H9 (cell line): ENCODE data around the gene FHL2. TPM values are rescaled to one million over a fixed set of nuclear protein-coding genes. Genes with fewer than 3 reads are reported as not detected.

ENCODE experiments used
- DNase-seq: peaks from one replicate; pipeline ENCODE4 v3.0.0-alpha.2; 2017
- H2AFZ ChIP-seq: one replicate; pipeline ENCODE4 v1.6.1; 2013; ENCODE audit warnings: mild to moderate bottlenecking, low read length, control low read depth, moderate library complexity
- H2AK5ac ChIP-seq: 2 replicates; pipeline ENCODE4 v1.6.1; 2013; ENCODE audit warnings: low read length, control low read depth, mixed read lengths; ENCODE audit not compliant: insufficient read length
- H2BK120ac ChIP-seq: one replicate; pipeline ENCODE4 v1.6.1; 2013; ENCODE audit warnings: low read depth, mild to moderate bottlenecking, low read length, control low read depth, inconsistent platforms; ENCODE audit not compliant: poor library complexity, severe bottlenecking
- H2BK12ac ChIP-seq: 2 replicates; pipeline ENCODE4 v1.6.1; 2013; ENCODE audit warnings: low read length, control low read depth, mixed read lengths, low read depth; ENCODE audit not compliant: insufficient read length
- H2BK15ac ChIP-seq: 2 replicates; pipeline ENCODE4 v1.6.1; 2013; ENCODE audit warnings: low read depth, low read length, control low read depth
- H2BK20ac ChIP-seq: one replicate; pipeline ENCODE4 v1.6.1; 2013; ENCODE audit warnings: low read depth, mild to moderate bottlenecking, low read length, control low read depth, inconsistent platforms; ENCODE audit not compliant: poor library complexity, severe bottlenecking
- H2BK5ac ChIP-seq: 2 replicates; pipeline ENCODE4 v1.6.1; 2013; ENCODE audit warnings: low read length, control low read depth, mixed read lengths; ENCODE audit not compliant: insufficient read length
- H3K14ac ChIP-seq: 2 replicates; pipeline ENCODE4 v1.6.1; 2013; ENCODE audit warnings: low read length, control low read depth; ENCODE audit not compliant: insufficient read depth
- H3K18ac ChIP-seq: 2 replicates; pipeline ENCODE4 v1.6.1; 2013; ENCODE audit warnings: low read depth, mild to moderate bottlenecking, mixed read lengths, low read length, control low read depth; ENCODE audit not compliant: insufficient read length
- H3K23ac ChIP-seq: 2 replicates; pipeline ENCODE4 v1.6.1; 2013; ENCODE audit warnings: low read length, control low read depth, mixed read lengths, low read depth; ENCODE audit not compliant: insufficient read length
- H3K23me2 ChIP-seq: 2 replicates; pipeline ENCODE4 v1.6.1; 2013; ENCODE audit warnings: low read depth, mild to moderate bottlenecking, mixed read lengths, low read length, control low read depth; ENCODE audit not compliant: insufficient read length, poor library complexity, severe bottlenecking
- H3K27ac ChIP-seq: 2 replicates; pipeline ENCODE4 v1.5.1; 2013; ENCODE audit warnings: low read length, control low read depth, mixed read lengths, low read depth; ENCODE audit not compliant: insufficient read length
- H3K27me3 ChIP-seq: 2 replicates; pipeline ENCODE4 v1.6.1; 2013; ENCODE audit warnings: low read length, control low read depth, inconsistent platforms; ENCODE audit not compliant: insufficient read depth
- H3K4ac ChIP-seq: 2 replicates; pipeline ENCODE4 v1.6.1; 2013; ENCODE audit warnings: low read depth, mild to moderate bottlenecking, control low read depth, inconsistent platforms, low read length, moderate library complexity
- H3K4me1 ChIP-seq: 2 replicates; pipeline ENCODE4 v1.6.1; 2013; ENCODE audit warnings: low read length, control low read depth, inconsistent platforms; ENCODE audit not compliant: insufficient read depth
- H3K4me2 ChIP-seq: 2 replicates; pipeline ENCODE4 v1.6.1; 2013; ENCODE audit warnings: low read length, control low read depth, mixed read lengths; ENCODE audit not compliant: insufficient read length, insufficient read depth
- H3K56ac ChIP-seq: 2 replicates; pipeline ENCODE4 v1.6.1; 2013; ENCODE audit warnings: low read depth, mild to moderate bottlenecking, mixed read lengths, low read length, control low read depth; ENCODE audit not compliant: insufficient read length
- H3K79me1 ChIP-seq: 2 replicates; pipeline ENCODE4 v1.6.1; 2013; ENCODE audit warnings: low read depth, mild to moderate bottlenecking, moderate library complexity, low read length, control low read depth, inconsistent platforms; ENCODE audit not compliant: insufficient read depth, poor library complexity, severe bottlenecking
- H3K79me2 ChIP-seq: 2 replicates; pipeline ENCODE4 v1.6.1; 2013; ENCODE audit warnings: low read length, control low read depth, inconsistent platforms; ENCODE audit not compliant: insufficient read depth
- H3K9ac ChIP-seq: 2 replicates; pipeline ENCODE4 v1.6.1; 2013; ENCODE audit warnings: low read length, control low read depth, mixed read lengths; ENCODE audit not compliant: insufficient read length; ENCODE audit errors: extremely low read depth
- H3K9me3 ChIP-seq: one replicate; pipeline ENCODE4 v1.6.1; 2013; ENCODE audit warnings: low read depth, low read length, inconsistent platforms; ENCODE audit not compliant: control insufficient read depth
- H3T11ph ChIP-seq: one replicate; pipeline ENCODE4 v1.6.1; 2013; ENCODE audit warnings: mild to moderate bottlenecking, low read length, control low read depth, inconsistent platforms
- H4K20me1 ChIP-seq: one replicate; pipeline ENCODE4 v1.6.1; 2013; ENCODE audit not compliant: control insufficient read depth, insufficient read length, insufficient read depth
- H4K5ac ChIP-seq: 2 replicates; pipeline ENCODE4 v1.6.1; 2013; ENCODE audit warnings: low read depth, mild to moderate bottlenecking, mixed read lengths, low read length, control low read depth; ENCODE audit not compliant: insufficient read length
- H4K8ac ChIP-seq: replicated peaks from 2 replicates; pipeline ENCODE4 v1.6.1; 2013; ENCODE audit warnings: low read length, control low read depth, mixed read lengths, low read depth; ENCODE audit not compliant: insufficient read length
- H4K91ac ChIP-seq: 2 replicates; pipeline ENCODE4 v1.6.1; 2013; ENCODE audit warnings: low read depth, mild to moderate bottlenecking, moderate library complexity, mixed read lengths, low read length, control low read depth; ENCODE audit not compliant: insufficient read length
- H3K27ac Mint-ChIP-seq, 3 experiments: 2 replicates in 2 of 3; 3 replicates in 1 of 3; pipeline ENCODE4 v1.8.0; 2020 to 2021; ENCODE audit warnings: mixed read lengths in 3 of 3, mild to moderate bottlenecking in 1 of 3, moderate library complexity in 1 of 3
- H3K27me3 Mint-ChIP-seq: 2 replicates; pipeline ENCODE4 v1.8.0; 2021; ENCODE audit warnings: low read depth, mild to moderate bottlenecking, moderate library complexity, mixed read lengths
- H3K36me3 Mint-ChIP-seq, 3 experiments: 2 replicates in 2 of 3; 3 replicates in 1 of 3; pipeline ENCODE4 v1.8.0; 2020 to 2021; ENCODE audit warnings: low read depth in 3 of 3, mixed read lengths in 3 of 3; ENCODE audit not compliant: insufficient read depth in 1 of 3
- H3K4me1 Mint-ChIP-seq, 2 experiments: 2 replicates each; pipeline ENCODE4 v1.8.0; 2020; ENCODE audit warnings: mixed read lengths in 2 of 2
- H3K4me3 Mint-ChIP-seq, 2 experiments: 2 replicates in 1 of 2; 3 replicates in 1 of 2; pipeline ENCODE4 v1.8.0; 2020 to 2021; ENCODE audit warnings: mild to moderate bottlenecking in 2 of 2, mixed read lengths in 2 of 2, moderate library complexity in 1 of 2
- H3K9me3 Mint-ChIP-seq, 2 experiments: 2 replicates in 1 of 2; 3 replicates in 1 of 2; pipeline ENCODE4 v1.8.0; 2020; ENCODE audit warnings: mild to moderate bottlenecking in 2 of 2, mixed read lengths in 2 of 2, moderate library complexity in 1 of 2
- CTCF ChIP-seq: fragments of 200-600 bp; sonication (generic); conservative IDR thresholded peaks from 3 replicates; pipeline ENCODE4 v1.8.0; 2021; ENCODE audit warnings: antibody characterized with exemption, mild to moderate bottlenecking
- WGBS: extraction: QIAGEN DNeasy Blood & Tissue Kit; methylation state at CpG from one replicate; pipeline ENCODE4 v1.1.7; 2013; ENCODE audit warnings: missing lambda C conversion rate, low lambda C conversion rate, mixed read lengths; ENCODE audit not compliant: insufficient read length; ENCODE audit errors: extremely low coverage; 5-methylcytosine and 5-hydroxymethylcytosine counted together
- total RNA-seq: library from RNA; stranded (reverse); gene quantifications from 2 replicates; pipeline ENCODE4 v1.2.1, GENCODE V29; 2021

FHL2 gene
- total RNA-seq, 1 experiment from 2014 or later, result 34.9 TPM

GRCh38 chr2:105443617-105444598, 45.1 kb upstream of the FHL2 start:
- peaks cover 30 to 34% of the 10 kb centered on the region in 2 experiments for H3K4me1 Mint-ChIP-seq
- no peaks in the 10 kb centered on the region for H3K9me3 ChIP-seq
- H3K4me3 Mint-ChIP-seq, result no peak overlapping the region
- no peak overlapping the region for H4K8ac ChIP-seq
- H3K56ac ChIP-seq, result no peak overlapping the region
- no peak overlapping the region for H2BK15ac ChIP-seq
- no peaks in the 10 kb centered on the region for H3K36me3 Mint-ChIP-seq
- no peak overlapping the region for H2AK5ac ChIP-seq
- H3K4me1 ChIP-seq, result no peaks in the 10 kb centered on the region
- no peak overlapping the region for H3K4me2 ChIP-seq
- H2BK12ac ChIP-seq, result no peak overlapping the region
- peak overlapping the region in 2 of 3 experiments; percentile 8 to 46; a peak in 3 of 7 replicates for H3K27ac Mint-ChIP-seq
- no peak overlapping the region for H3T11ph ChIP-seq
- DNase-seq, result no peak
- no peaks in the 10 kb centered on the region; the same call in none of the 2 replicates for H3K27me3 Mint-ChIP-seq
- H2BK120ac ChIP-seq, result no peak overlapping the region
- H3K9me3 Mint-ChIP-seq, result no peaks in the 10 kb centered on the region
- H4K20me1 ChIP-seq, result no peaks in the 10 kb centered on the region
- H3K14ac ChIP-seq, result no peak overlapping the region
- no peak overlapping the region for H3K18ac ChIP-seq
- no peaks in the 10 kb centered on the region for H3K27me3 ChIP-seq
- no peaks in the 10 kb centered on the region for H3K23me2 ChIP-seq
- no peak overlapping the region for H4K5ac ChIP-seq
- no peak for TF ChIP-seq CTCF
- no peak overlapping the region for H2BK5ac ChIP-seq
- no peak overlapping the region for H3K23ac ChIP-seq
- WGBS, result no CpG with 5 or more reads among the region's 10 CpGs
- H3K79me1 ChIP-seq, result no peaks in the 10 kb centered on the region
- no peak overlapping the region for H2BK20ac ChIP-seq
- no peaks in the 10 kb centered on the region for H3K79me2 ChIP-seq
- no peak overlapping the region for H3K9ac ChIP-seq
- H3K27ac ChIP-seq, result no peak overlapping the region
- H3K4ac ChIP-seq, result no peak overlapping the region
- H4K91ac ChIP-seq, result no peak overlapping the region
- no peak overlapping the region for H2AFZ ChIP-seq
